Sigmoid colon (tissue), 4 donors: Measurements from ENCODE around the gene NTMT1.

Source experiments
- CTCF ChIP-seq, 4 experiments: fragments of 450-650 bp in 3 of 4; fragments of 200-600 bp in 1 of 4; IDR thresholded peaks; one replicate each; pipeline ENCODE4 v1.5.1; 2016 to 2019; ENCODE audit warnings: antibody characterized with exemption in 4 of 4, mild to moderate bottlenecking in 3 of 4, moderate library complexity in 2 of 4
- EP300 ChIP-seq, 4 donors: sonication (generic); formaldehyde crosslinking; IDR thresholded peaks; one replicate each; pipeline ENCODE4 v1.6.1; 2017; ENCODE audit warnings: antibody characterized with exemption in 4 of 4
- POLR2A ChIP-seq, 2 donors: fragments of 450-650 bp; IDR thresholded peaks; one replicate each; pipeline ENCODE4 v1.6.1; 2016; ENCODE audit warnings: antibody characterized with exemption in 2 of 2, mild to moderate bottlenecking in 2 of 2, moderate library complexity in 2 of 2

GRCh38 chr9:129631674-129632129 lies 5.7 kb downstream of the NTMT1 start:
- TF ChIP-seq POLR2A (IDR thresholded peaks at IDR 0.05) (no peak), CTCF (IDR thresholded peaks at IDR 0.05) (no peak), EP300 (IDR thresholded peaks at IDR 0.05) (no peak)
